ENCODE data around the gene C15orf62. TPM values are rescaled to one million over a fixed set of nuclear protein-coding genes. Genes with fewer than 3 reads are reported as not detected.

Gene C15orf62
- total RNA-seq, 1 donor: 0.18 TPM

DNA sequence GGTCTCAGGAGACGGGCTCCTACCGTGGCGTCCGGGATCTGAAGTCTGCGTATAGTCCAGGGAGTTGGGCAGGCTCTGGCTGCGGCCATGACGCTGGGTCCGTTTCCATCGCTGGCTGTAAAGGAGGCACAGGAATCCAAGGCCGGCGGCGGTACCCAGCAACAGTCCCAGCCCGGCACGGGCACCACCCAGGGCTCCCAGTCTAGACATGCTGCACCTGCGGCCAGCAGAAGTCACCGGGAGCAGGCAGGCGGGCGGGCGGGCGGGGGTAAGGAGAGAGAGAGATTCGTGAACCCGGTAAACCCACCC, 15.3 kb upstream of the C15orf62 start:
- peak overlapping the region; percentile 95 for H3K4me3 ChIP-seq (ENCODE audit: low read depth, low read length)
- TF ChIP-seq, protein P1, sequence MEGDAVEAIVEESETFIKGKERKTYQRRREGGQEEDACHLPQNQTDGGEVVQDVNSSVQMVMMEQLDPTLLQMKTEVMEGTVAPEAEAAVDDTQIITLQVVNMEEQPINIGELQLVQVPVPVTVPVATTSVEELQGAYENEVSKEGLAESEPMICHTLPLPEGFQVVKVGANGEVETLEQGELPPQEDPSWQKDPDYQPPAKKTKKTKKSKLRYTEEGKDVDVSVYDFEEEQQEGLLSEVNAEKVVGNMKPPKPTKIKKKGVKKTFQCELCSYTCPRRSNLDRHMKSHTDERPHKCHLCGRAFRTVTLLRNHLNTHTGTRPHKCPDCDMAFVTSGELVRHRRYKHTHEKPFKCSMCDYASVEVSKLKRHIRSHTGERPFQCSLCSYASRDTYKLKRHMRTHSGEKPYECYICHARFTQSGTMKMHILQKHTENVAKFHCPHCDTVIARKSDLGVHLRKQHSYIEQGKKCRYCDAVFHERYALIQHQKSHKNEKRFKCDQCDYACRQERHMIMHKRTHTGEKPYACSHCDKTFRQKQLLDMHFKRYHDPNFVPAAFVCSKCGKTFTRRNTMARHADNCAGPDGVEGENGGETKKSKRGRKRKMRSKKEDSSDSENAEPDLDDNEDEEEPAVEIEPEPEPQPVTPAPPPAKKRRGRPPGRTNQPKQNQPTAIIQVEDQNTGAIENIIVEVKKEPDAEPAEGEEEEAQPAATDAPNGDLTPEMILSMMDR (IDR thresholded peaks at IDR 0.05; ENCODE audit: insufficient read depth, low read length): no peak
- DNase-seq (ENCODE audit: low read depth): peak; percentile 18

DNA sequence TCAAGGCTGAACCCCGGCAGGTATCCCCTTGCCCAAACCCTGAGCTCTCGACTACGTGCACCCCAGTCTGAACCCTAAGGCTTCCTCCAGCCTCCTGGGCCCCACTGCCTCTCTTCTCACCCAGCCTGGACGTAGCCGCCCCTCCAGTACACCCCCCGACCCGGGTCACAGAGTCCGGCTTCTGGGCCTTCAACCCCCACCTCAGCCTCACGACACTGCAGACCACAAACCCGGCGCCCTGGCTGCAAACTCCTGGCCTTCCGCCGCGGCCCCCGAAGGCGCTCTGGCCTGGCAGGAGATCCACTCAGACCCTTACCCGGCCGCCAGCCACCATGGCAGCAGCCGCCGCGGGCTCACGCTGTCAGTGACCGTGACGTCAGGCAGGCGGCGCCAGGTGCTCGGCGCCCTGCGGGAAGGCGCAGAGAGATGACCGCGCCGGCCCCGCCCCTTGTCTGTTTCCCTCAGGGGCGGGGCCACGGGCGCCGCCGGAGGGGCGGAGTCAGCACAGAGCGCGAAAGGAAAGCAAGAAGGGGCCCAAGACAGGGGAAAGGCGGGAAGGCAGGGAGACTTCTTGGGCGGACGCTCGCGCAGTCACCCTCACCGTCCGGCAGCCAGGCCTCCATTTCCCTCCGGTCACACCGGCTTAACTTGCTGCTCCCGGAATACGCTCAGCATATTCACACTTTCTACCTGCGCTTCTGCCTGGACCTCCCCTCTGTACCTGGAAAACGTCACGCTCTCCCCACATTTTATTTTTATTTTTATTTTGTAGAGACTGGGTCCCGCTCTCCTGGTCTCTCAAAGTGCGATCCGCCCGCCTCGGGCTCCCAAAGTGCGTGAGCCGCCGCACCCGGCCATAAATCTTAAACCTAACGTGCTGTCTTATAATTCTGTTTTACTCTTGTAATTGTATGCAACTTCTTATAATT, 14.6 kb upstream of the C15orf62 start, which contains the start of gene RMDN3:
Gene RMDN3 (minus strand): TSS at position 372 of the 929 bp plus-strand sequence. CDS start 471 bp downstream, outside the sequence.
- TF ChIP-seq, protein P1 (IDR thresholded peaks at IDR 0.05; ENCODE audit: insufficient read depth, low read length): no peak
- H3K4me3 ChIP-seq (ENCODE audit: low read depth, low read length): peak within 1 kb of the TSS; percentile 95
- peak; percentile 86 for DNase-seq (ENCODE audit: low read depth)

DNA sequence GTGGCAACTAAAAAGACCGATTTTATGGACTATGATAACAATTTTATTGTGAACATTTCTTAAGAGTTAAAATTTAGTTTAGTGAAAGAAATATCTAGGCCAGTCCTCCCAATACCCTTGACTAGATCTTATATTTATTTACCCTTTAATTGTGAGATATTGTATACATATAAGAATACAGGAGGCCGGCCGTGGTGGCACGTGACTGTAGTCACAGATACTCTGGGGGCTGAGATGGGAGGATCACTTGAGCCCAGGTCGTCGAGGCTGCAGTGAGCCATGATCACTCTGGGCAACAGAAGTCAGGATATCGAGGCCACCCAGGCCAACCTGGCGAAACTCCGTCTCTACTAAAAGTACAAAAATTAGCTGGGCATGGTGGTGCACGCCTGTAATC, 14.0 kb upstream of the C15orf62 start:
- no peak overlapping the region for H3K4me3 ChIP-seq (ENCODE audit: low read depth, low read length)
- no peak for DNase-seq (ENCODE audit: low read depth)
- TF ChIP-seq, protein P1 (IDR thresholded peaks at IDR 0.05; ENCODE audit: insufficient read depth, low read length): no peak

DNA sequence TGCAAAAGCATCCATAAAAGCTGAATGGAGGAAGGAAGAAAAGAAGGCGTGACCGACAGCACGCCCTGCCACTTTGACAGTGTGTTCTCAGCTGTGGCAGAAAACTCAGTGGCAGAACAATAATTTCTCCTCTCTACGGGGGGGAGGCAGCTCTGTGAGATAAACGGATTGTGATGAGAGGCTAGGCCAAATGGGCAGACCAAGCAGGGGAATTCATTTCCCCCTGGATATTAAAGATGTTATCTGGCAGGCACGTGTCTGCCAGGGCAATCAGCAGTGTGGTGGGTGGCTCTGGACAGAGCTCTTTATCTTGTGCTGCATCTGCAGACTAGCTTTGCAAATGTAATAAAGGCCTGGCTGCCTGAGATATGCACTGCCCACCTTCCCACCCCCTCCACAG, 12.8 kb upstream of the C15orf62 start:
- no peak for DNase-seq (ENCODE audit: low read depth)
- TF ChIP-seq, protein P1 (IDR thresholded peaks at IDR 0.05; ENCODE audit: insufficient read depth, low read length): no peak
- no peak overlapping the region for H3K4me3 ChIP-seq (ENCODE audit: low read depth, low read length)

DNA sequence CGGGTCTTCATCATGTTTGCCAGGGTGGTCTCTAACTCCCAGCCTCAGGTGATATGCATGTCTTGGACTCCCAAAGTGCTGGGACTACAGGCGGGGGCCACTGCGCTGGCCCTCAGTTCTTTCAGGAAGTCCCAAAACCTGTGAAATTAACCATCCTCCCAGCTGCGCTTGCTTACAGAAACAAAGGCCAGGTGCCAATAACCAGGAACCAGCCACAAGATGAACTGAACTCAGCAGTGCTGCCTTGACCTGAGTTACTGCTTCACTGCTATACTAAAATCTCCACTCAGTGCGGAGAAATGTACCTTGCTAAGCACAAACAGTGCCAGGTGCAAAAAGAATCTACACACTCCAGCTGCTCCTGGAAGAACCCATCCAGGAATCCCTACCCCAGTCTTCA, 9.8 kb upstream of the C15orf62 start:
- no peak overlapping the region for H3K4me3 ChIP-seq (ENCODE audit: low read depth, low read length)
- DNase-seq (ENCODE audit: low read depth): no peak
- TF ChIP-seq, protein P1 (IDR thresholded peaks at IDR 0.05; ENCODE audit: insufficient read depth, low read length): no peak

DNA sequence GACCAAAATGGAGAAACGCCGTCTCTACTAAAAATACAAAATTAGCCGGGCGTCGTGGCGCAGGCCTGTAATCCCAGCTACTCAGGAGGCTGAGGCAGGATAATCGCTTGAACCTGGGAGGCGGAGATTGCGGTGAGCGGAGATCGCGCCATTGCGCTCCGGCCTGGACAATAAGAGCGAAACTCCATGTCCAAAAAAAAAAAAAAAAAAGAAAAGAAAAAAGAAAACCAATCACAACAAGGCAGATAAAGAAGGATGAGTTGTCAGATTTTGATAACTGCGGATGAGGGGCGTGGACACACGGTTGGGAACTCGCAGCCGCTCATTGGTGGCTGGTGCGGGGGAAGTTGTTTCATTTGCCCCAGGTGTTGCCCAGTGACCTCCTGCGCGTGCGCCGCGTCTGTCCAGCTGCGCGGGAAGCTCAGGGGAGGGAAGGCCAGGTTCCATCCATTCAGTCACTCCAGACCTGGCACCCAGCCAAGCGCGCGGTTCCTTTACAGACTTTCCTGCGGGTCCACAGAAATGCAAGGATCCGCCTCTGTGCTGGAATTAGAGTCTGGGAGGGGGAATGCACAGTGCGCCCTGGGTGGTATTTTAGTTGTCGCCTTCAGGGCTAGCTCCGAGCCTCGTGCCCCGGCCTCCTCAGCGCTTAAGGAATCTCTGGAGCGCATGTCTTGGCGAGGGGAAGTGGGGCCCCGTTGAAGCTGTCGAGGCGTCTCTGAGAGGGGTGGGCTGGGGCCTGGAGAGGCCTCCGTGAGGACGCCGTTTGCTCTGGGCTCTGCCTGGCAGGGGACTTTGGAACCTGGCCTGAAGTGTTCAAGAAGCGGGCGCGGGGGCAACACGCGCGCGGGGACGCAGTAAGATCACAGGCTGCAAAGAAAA, 6.6 kb upstream of the C15orf62 start:
- H3K4me3 ChIP-seq (ENCODE audit: low read depth, low read length): peak overlapping the region; percentile 61
- TF ChIP-seq, protein P1 (IDR thresholded peaks at IDR 0.05; ENCODE audit: insufficient read depth, low read length): no peak
- peak; percentile 37 for DNase-seq (ENCODE audit: low read depth)

All from fibroblast of the aortic adventitia (primary cell).